ENCODE results near the gene SNAP47. TPM values are rescaled to one million over a fixed set of nuclear protein-coding genes. Genes with fewer than 3 reads are reported as not detected.

SNAP47 gene
- total and polyA plus RNA-seq, 2 donors (not counting 3 experiments of a cell fraction or from before 2014, with no cell fraction given): 24.0 to 32.7 TPM

DNA sequence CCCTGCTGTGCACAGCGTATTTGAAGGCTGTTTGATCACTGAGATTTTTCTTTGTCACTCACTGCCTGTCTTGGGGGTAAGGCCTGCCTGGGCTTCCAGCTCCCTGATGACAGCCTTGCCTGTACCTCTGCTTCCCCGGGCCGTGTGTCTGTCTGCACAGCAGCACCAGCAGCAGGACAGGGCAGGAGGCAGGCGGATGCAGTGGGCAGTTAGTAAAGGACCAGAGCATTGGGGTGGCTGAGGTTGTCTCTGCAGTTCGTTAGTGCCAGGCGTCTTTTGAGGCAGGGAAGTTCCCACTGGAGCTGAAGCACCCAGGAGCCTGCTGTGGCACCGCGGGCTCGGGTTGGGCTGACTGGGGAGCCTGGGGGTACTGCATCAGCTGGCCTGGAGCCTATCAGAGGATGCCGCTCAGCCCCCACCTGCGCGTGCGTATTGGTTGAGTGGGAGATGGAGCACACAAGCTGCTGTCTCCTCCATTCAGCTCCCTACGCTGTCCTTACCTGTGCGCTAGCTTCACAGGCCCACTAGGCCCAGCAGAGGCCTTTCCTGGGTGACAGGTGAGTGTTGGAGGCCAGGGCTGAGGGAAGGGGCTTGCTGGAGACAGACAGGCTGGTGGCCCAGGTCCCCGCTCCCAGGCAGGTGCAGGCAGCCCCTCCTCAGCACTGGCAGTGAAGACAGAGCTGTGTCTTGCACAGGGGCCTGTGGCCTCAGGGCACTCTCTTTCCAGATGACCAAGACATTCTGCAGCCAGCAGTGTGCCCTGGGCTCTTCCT, 28.2 kb downstream of the SNAP47 start:
- CTCF ChIA-PET: interaction anchor here (0.7 to 3.2 kb wide), 9 partner anchors 9 to 236 kb away, joined by 3 to 18 read pairs (median 4); partner anchors contain the start of gene WNT9A
- Histone ChIP-seq H3K79me2 (ENCODE audit: control insufficient read depth, insufficient read depth, low read length) (no peaks in the 10 kb centered on the region), H3K9ac (replicated peaks; ENCODE audit: extremely low read depth, insufficient read depth, low read length) (no peak overlapping the region), H3K4me1 (ENCODE audit: control insufficient read depth, extremely low read depth, insufficient read depth, low read length) (peaks cover 8% of the 10 kb centered on the region), H2AFZ (ENCODE audit: low read depth, low read length) (no peak overlapping the region), H3K27me3 (ENCODE audit: control insufficient read depth in 2 of 2, insufficient read depth in 2 of 2, low read length in 2 of 2) (no peaks in the 10 kb centered on the region), H3K36me3 (ENCODE audit: control insufficient read depth in 2 of 2, extremely low read depth in 1 of 2, insufficient read depth in 2 of 2, low read length in 2 of 2) (peaks cover 5 to 33% of the 10 kb centered on the region in 2 experiments), H3K27ac (ENCODE audit: insufficient read depth, low read depth, low read length) (no peak overlapping the region), H4K20me1 (replicated peaks; ENCODE audit: control insufficient read depth, extremely low read depth, insufficient read depth, low read length) (no peaks in the 10 kb centered on the region), H3K9me1 (replicated peaks; ENCODE audit: control insufficient read depth, extremely low read depth, insufficient read depth, low read length) (no peaks in the 10 kb centered on the region), H3K9me3 (replicated peaks; ENCODE audit: control insufficient read depth, insufficient read depth, low read length) (no peaks in the 10 kb centered on the region), H3K4me3 (replicated peaks in 1 of 3; ENCODE audit: insufficient read depth in 1 of 3, low read depth in 1 of 3, low read length in 3 of 3) (no peak overlapping the region), H3K4me2 (ENCODE audit: insufficient read depth, low read length) (no peak overlapping the region)
- intact Hi-C loops (cut with micrococcal nuclease): loop anchor here (5.0 kb wide), 1 partner anchor 309 kb away; no protein-coding TSS in a partner anchor
- TF ChIP-seq POLR2A (IDR thresholded peaks at IDR 0.05; ENCODE audit: low read depth, low read length) (no peak), MYC (IDR thresholded peaks at IDR 0.05; ENCODE audit: low read depth, low read length) (no peak), FOS (IDR thresholded peaks at IDR 0.05; ENCODE audit: borderline replicate concordance, insufficient read depth, low read length) (no peak), JUN (IDR thresholded peaks at IDR 0.05; ENCODE audit: borderline replicate concordance, insufficient read depth, insufficient read length, low read depth) (no peak), POLR2AphosphoS5 (IDR thresholded peaks at IDR 0.05; ENCODE audit: insufficient read depth, low read depth, low read length) (no peak)
- TF ChIP-seq, protein P1, sequence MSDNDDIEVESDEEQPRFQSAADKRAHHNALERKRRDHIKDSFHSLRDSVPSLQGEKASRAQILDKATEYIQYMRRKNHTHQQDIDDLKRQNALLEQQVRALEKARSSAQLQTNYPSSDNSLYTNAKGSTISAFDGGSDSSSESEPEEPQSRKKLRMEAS (IDR thresholded peaks at IDR 0.05; ENCODE audit: insufficient read depth, insufficient read length): no peak
- POLR2A ChIA-PET: interaction anchor here (0.5 kb wide), 1 partner anchor 9 kb away, joined by 7 read pairs; no protein-coding TSS in a partner anchor
- FAIRE-seq: no peak
- dilution Hi-C loops (cut with MboI; ENCODE audit: extremely low pct_ligation_motif_present, low sequenced_read_pairs): no loop called here
- no TSS peak for BruUV-seq (replicated peaks)
- DNase-seq (ENCODE audit: low read depth, low spot score): no peak

DNA sequence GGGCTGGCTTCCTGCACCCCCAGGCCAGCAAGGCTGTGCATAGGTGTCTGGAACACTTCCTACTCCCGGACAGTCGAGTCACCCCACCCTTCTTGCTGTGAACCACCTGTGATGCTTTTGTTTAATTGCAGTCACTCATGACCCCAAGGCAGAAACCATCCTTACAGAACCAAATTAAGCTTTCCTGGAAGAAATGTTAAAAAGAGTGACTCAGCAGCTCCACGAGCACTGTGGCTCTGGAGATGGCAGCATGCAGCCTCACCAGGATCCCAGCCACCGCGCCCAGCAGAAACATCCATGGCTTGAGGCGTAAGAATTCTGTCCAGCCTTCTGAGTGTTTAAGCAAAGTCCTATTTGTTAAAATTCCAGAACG, 28.8 kb downstream of the SNAP47 start:
- H3K27me3 ChIP-seq (ENCODE audit: control insufficient read depth in 2 of 2, insufficient read depth in 2 of 2, low read length in 2 of 2): no peaks in the 10 kb centered on the region
- ChIA-PET CTCF (no interaction called here), POLR2A (no interaction called here)
- no peak overlapping the region for H2AFZ ChIP-seq (ENCODE audit: low read depth, low read length)
- peaks cover 5 to 33% of the 10 kb centered on the region in 2 experiments for H3K36me3 ChIP-seq (ENCODE audit: control insufficient read depth in 2 of 2, extremely low read depth in 1 of 2, insufficient read depth in 2 of 2, low read length in 2 of 2)
- no peak overlapping the region for H3K4me3 ChIP-seq (replicated peaks in 1 of 3; ENCODE audit: insufficient read depth in 1 of 3, low read depth in 1 of 3, low read length in 3 of 3)
- dilution Hi-C loops (cut with MboI; ENCODE audit: extremely low pct_ligation_motif_present, low sequenced_read_pairs) (no loop called here), intact Hi-C loops (cut with micrococcal nuclease) (loop anchor here (5.0 kb wide), 1 partner anchor 308 kb away; no protein-coding TSS in a partner anchor)
- H3K27ac ChIP-seq (ENCODE audit: insufficient read depth, low read depth, low read length): no peak overlapping the region
- BruUV-seq (replicated peaks): no TSS peak
- TF ChIP-seq FOS (IDR thresholded peaks at IDR 0.05; ENCODE audit: borderline replicate concordance, insufficient read depth, low read length) (no peak), POLR2A (IDR thresholded peaks at IDR 0.05; ENCODE audit: low read depth, low read length) (no peak), EZH2 (IDR thresholded peaks at IDR 0.05; ENCODE audit: borderline replicate concordance, low read depth, low read length, severe bottlenecking) (no peak), JUN (IDR thresholded peaks at IDR 0.05; ENCODE audit: borderline replicate concordance, insufficient read depth, insufficient read length, low read depth) (no peak), MYC (IDR thresholded peaks at IDR 0.05; ENCODE audit: low read depth, low read length) (no peak), POLR2AphosphoS5 (IDR thresholded peaks at IDR 0.05; ENCODE audit: insufficient read depth, low read depth, low read length) (no peak)
- TF ChIP-seq, protein P1 (IDR thresholded peaks at IDR 0.05; ENCODE audit: insufficient read depth, insufficient read length): no peak
- no peaks in the 10 kb centered on the region for H3K9me1 ChIP-seq (replicated peaks; ENCODE audit: control insufficient read depth, extremely low read depth, insufficient read depth, low read length)
- H3K79me2 ChIP-seq (ENCODE audit: control insufficient read depth, insufficient read depth, low read length): no peaks in the 10 kb centered on the region
- no peak overlapping the region for H3K4me2 ChIP-seq (ENCODE audit: insufficient read depth, low read length)
- no peak for FAIRE-seq
- H3K9me3 ChIP-seq (replicated peaks; ENCODE audit: control insufficient read depth, insufficient read depth, low read length): no peaks in the 10 kb centered on the region
- no peak overlapping the region for H3K9ac ChIP-seq (replicated peaks; ENCODE audit: extremely low read depth, insufficient read depth, low read length)
- H3K4me1 ChIP-seq (ENCODE audit: control insufficient read depth, extremely low read depth, insufficient read depth, low read length): peaks cover 8% of the 10 kb centered on the region
- H4K20me1 ChIP-seq (replicated peaks; ENCODE audit: control insufficient read depth, extremely low read depth, insufficient read depth, low read length): no peaks in the 10 kb centered on the region
- no peak for DNase-seq (ENCODE audit: low read depth, low spot score)

All from endothelial cell of umbilical vein (primary cell).